ENCODE data around the gene GLYATL3.

DNA sequence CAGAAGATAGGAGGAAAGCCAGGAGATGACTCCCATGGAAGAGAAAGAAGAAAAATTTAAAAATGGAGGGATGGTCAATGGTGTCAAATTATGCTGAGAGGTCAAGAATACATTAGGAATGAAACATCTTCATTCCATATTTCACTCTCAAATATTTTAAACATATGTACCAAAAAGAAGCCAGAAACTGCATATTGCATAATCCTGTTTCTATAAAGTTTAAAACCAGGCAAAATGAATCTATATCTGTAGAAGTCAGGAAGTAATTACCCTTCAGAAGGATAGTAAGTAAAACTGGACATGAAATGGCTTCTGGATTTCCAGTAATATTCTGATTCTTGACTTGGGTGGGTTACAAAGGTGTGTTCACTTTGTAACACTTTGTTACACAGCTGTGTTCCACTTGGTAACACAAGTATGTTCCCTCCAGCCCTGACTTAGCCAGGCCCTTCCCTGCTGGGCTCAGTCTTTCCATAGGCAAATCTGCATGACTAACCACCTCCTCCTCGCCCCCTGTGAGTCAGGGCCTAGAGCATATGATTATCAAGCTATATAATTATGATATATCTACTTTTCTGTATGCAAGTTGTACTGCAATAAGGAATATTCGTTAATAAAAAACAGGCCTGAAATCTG, 30.5 kb downstream of the GLYATL3 start:
- TF ChIP-seq POLR2AphosphoS5 (IDR thresholded peaks at IDR 0.05; ENCODE audit: low read depth, low read length) (no peak), REST (IDR thresholded peaks at IDR 0.05; ENCODE audit: insufficient read depth in 1 of 2, low read depth in 2 of 2, low read length in 1 of 2) (no peak)
- TF ChIP-seq, protein P1, sequence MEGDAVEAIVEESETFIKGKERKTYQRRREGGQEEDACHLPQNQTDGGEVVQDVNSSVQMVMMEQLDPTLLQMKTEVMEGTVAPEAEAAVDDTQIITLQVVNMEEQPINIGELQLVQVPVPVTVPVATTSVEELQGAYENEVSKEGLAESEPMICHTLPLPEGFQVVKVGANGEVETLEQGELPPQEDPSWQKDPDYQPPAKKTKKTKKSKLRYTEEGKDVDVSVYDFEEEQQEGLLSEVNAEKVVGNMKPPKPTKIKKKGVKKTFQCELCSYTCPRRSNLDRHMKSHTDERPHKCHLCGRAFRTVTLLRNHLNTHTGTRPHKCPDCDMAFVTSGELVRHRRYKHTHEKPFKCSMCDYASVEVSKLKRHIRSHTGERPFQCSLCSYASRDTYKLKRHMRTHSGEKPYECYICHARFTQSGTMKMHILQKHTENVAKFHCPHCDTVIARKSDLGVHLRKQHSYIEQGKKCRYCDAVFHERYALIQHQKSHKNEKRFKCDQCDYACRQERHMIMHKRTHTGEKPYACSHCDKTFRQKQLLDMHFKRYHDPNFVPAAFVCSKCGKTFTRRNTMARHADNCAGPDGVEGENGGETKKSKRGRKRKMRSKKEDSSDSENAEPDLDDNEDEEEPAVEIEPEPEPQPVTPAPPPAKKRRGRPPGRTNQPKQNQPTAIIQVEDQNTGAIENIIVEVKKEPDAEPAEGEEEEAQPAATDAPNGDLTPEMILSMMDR (IDR thresholded peaks at IDR 0.05): no peak

All from Panc1 (cell line).